GM18861 (cell line): ENCODE measurements around the gene SEMA7A.
"Not testable (repeated sequence)": the region's sequence is repeated elsewhere in the genome, so short reads cannot be mapped to it uniquely, and the experiment has no call there.

Experiments
- ATAC-seq: cut with Tn5 transposase; IDR thresholded peaks from one replicate; pipeline ENCODE4 v1.9.1; 2021; ENCODE audit not compliant: unreplicated experiment

SEMA7A gene, protein sequence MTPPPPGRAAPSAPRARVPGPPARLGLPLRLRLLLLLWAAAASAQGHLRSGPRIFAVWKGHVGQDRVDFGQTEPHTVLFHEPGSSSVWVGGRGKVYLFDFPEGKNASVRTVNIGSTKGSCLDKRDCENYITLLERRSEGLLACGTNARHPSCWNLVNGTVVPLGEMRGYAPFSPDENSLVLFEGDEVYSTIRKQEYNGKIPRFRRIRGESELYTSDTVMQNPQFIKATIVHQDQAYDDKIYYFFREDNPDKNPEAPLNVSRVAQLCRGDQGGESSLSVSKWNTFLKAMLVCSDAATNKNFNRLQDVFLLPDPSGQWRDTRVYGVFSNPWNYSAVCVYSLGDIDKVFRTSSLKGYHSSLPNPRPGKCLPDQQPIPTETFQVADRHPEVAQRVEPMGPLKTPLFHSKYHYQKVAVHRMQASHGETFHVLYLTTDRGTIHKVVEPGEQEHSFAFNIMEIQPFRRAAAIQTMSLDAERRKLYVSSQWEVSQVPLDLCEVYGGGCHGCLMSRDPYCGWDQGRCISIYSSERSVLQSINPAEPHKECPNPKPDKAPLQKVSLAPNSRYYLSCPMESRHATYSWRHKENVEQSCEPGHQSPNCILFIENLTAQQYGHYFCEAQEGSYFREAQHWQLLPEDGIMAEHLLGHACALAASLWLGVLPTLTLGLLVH

DNA sequence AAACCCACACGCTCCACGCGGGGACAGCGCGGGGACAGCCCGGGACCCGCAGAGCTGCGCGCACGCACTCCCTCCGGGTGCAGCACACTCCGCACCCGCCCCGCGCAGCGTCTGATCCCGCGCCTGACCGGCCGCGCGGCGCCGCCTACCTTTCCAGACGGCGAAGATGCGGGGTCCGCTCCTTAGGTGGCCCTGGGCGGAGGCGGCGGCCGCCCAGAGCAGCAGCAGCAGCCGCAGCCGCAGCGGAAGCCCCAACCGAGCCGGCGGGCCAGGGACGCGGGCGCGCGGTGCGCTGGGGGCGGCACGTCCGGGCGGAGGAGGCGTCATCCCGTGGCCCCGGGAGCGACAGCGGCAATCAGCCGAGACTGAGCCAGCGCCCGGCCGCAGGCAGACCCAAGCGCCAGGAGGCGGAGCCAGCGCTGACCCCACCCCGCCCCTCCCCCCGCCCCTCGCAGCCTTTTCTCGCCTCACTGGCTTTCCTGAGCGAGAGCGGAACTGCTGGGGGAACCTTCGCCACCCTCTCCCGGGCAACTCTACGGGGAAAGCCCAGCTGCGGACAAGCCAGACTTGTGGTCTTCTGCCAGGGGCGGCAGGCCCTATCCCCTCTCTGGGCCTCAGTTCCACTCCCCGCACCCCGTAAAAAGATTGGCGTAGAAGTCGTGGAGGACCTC lies at the start of gene SEMA7A:
SEMA7A (minus strand) TSS at position 367 of the 671 bp plus-strand sequence; CDS start at position 327, 40 bp downstream.
- peak; percentile 50 for ATAC-seq

GRCh38 chr15:74482661-74483060 lies 48.9 kb upstream of the SEMA7A start:
- no peak for ATAC-seq

DNA sequence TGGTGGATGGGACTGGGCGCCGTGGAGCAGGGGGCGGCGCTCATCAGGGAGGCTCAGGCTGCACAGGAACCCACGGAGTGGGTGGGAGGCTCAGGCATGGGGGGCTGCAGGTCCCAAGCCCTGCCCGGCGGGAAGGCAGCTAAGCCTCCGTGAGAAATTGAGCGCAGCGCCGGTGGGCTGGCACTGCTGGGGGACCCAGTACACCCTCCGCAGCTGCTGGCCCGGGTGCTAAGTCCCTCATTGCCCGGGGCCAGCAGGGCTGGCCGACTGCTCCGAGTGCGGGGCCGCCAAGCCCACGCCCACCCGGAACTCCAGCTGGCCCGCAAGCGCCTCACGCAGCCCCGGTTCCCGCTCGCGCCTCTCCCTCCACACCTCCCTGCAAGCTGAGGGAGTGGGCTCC lies 46.6 kb upstream of the SEMA7A start:
- ATAC-seq, result not testable (repeated sequence)

DNA sequence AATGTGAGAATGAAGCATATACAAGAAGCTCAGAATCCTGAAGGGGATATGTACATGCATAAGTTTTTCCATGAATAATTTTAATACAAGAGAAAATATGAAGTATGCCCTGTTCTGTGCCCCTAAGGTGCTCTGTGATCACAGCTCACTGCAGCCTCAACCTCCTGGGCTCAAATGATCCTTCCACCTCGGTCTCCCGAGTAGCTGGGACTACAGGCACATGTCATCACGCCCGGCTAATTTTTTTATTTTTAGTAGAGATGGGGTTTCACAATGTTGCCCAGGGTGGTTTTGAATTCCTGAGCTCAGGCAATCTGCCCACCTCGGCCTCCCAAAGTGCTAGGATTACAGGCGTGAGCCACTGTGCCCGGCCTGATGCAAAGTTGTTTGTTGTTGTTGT lies 37.9 kb upstream of the SEMA7A start:
- not testable (repeated sequence) for ATAC-seq

DNA sequence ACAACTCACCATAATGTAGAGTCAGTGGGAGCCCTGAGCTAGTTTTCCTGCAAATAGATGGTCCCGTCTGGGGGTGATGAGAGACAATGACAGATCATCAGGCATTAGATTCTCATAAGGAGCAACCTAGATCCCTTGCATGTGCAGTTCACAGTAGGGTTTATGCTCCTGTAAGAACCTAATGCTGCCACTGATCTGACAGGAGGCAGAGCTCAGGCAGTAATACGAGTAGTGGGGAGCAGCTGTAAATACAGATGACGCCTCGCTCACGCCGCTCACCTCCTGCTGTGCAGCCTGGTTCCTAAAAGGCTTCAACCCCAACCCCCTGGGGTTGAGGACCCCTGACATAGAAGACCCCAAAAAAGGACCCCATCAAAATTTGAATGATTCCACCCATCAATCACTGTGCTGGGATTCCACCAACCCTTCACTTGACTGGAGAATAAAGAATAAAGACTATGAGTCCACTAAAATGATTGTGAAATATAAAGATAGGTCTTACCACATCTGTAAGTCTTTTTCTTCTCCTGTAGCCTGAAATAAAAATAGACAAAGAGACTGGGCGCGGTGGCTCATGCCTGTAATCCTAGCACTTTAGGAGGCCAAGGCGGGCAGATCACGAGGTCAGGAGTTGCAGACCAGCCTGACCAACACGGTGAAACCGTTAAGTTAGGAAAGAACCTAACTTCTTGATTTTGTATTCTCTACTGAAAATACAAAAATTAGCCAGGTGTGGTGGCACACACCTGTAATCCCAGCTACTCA lies 37.1 kb upstream of the SEMA7A start:
- ATAC-seq, result no peak

DNA sequence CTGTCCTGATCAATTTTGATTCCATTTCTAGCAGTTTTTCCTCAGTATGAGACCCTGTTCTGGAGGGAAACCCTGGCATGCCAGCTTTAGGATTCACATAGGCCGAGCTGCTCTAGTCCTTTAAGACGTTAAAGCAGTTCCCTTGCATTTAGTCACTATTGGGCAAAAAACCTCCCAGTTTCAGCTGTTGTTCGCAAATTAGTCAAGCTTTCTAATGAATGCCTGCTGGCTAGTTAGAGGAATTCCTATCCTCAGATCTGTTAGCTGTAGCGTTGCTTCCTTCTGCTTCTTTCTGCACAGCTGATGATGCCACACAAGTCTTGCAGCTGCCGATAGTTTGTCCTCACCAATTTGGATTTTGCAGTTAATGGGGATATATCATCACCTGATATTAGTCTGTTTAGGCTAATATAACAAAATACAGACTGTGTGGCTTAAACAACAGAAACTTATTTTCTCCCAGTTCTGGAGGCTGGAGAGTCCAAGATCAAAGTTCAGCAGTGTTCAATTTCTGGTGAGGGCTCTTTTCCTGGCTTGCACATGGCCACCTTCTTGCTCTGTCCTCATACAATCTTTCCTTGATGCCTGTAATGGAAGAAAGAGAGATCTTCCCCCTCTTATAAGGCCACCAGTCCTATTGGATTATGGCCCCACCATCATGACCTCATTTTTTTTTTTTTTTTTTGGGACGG lies 34.7 kb upstream of the SEMA7A start:
- ATAC-seq, result no peak

- no peak for ATAC-seq
These were observed 32.8 kb upstream of the SEMA7A start for GRCh38 chr15:74466570-74466969.

DNA sequence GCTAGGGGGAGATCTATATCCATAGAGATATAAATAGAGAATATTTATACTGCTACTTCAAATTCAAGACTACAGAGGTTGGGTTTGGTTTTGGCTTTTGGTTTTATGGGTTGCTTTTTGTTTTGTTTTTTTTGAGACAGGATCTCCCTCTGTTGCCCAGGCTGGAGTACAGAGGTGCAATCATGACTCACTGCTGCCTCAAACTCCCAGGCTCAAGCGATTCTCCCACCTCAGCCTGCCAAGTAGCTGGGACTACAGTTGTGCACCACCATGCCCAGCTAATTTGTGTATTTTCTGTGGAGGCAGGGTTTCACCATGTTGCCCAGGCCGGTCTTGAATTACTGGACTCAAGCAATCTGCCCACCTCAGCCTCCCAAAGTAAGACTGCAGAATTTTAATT lies 31.1 kb upstream of the SEMA7A start:
- no peak for ATAC-seq

DNA sequence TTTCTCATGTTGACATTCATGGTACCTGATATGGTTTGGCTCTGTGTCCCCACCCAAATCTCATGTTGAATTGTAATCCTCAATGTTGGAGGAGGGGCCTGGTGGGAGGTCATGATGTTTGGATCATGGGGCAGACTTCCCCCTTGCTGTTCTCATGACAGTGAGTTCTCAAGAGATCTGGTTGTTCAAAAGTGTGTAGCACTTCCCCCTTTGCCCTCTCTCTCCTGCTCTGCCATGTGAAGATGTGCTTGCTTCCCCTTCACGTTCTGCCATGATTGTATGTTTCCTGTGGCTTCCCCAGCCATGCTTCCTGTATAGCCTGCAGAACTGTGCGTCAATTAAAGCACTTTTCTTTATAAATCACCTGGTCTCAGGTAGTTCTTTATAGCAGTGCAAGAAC lies 30.5 kb upstream of the SEMA7A start:
- no peak for ATAC-seq

DNA sequence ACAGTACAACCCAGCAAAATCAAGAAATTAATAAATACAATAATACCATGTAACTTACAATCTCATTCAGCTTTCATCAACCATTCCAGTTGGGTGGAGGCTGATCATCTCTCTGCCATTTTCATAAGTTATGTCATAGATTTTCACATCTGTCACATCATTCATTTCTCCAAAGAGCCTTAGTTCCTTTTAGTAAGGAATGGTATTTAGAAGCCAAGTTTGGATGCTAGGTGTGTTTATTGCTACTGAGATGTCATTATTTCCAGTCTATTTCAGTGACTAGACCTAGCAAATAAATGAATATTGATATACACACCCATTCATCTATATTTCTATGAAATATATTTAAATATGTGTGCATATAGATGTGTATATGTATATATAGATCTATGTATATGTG lies 29.9 kb upstream of the SEMA7A start:
- ATAC-seq, result no peak

DNA sequence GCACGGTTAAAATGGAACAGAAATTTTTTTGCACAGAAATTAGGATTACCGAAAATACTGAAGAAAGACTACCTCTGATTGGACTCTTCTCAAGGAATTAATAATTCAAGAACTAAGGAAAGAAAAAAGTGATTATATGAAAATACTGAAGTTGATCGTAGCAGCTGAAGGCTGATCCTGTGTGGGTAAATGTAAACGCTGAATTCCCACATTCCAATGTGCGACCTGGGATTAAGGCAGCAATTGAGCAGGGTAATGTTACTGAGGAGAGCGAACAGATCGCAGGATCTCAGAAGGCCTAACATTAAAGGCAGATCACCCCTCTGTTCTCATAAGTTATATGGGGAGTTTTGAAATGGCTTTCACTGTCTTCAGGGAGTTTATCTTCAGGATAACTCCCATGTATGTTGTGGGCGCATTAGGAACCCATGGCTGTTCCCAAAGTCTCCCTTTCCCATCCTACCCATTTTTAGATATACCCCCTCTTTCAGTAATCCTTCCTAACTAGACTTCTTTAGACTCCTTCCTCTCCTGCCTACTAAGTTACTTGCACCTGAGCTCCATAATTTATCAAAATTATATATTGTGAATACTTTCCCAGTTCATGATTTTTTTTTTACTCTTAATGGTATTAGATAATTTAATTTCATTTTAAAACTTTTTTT lies 28.2 kb upstream of the SEMA7A start:
- ATAC-seq, result no peak

GRCh38 chr15:74460871-74461846 lies 27.4 kb upstream of the SEMA7A start, which contains the start of gene UBL7:
Gene UBL7, minus strand, starts transcription at chr15:74461160. Its CDS starts 2,293 bp downstream, at chr15:74458867.
- peak; percentile 62 for ATAC-seq

GRCh38 chr15:74460298-74460697 lies 26.5 kb upstream of the SEMA7A start:
- peak; percentile 10 for ATAC-seq

DNA sequence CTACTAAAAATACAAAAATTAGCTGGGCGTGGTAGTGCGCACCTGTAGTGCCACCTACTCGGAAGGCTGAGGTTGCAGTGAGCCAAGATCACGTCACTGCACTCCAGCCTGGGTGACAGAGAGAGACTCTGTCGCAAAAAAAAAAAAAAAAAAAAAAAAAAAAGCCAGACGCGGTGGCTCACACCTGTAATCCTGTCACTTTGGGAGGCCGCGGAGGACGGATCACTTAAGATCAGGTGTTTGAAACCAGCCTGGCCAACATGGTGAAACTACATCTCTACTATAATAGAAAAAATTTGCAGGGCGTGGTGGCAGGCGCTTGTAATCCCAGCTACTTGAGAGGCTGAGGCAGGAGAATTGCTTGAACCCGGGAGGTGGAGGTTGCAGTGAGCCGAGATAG lies 26.0 kb upstream of the SEMA7A start:
- ATAC-seq, result not testable (repeated sequence)

- ATAC-seq, result no peak
These were observed 24.7 kb upstream of the SEMA7A start for GRCh38 chr15:74458473-74458872.

DNA sequence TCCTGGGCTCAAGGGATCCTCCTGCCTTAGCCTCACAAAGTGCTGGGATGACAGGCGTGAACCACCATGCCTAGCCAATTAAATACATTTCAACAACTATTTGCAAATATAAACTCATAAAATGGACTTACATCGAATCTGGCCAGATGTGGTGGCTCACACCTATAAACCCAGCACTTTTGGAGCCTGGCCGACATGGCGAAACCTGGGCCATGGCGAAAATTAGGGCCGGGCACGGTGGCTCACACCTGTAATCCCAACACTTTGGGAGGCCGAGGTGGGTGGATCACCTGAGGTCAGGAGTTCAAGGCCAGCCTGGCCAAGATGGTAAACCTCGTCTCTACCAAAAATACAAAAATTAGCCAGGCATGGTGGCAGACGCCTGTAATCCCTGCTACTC lies 23.3 kb upstream of the SEMA7A start:
- ATAC-seq, result not testable (repeated sequence)

- ATAC-seq, result no peak
These were observed 21.2 kb upstream of the SEMA7A start for GRCh38 chr15:74454764-74455500.
